HCT116 (cell line): ENCODE results near the gene AHNAK. TPM values are rescaled to one million over a fixed set of nuclear protein-coding genes. Genes with fewer than 3 reads are reported as not detected.
"Not testable (repeated sequence)": the region's sequence is repeated elsewhere in the genome, so short reads cannot be mapped to it uniquely, and the experiment has no call there.

Experiments
- ATAC-seq: fragments of 200-7000 bp; cut with Tn5 transposase; 2 replicates; pipeline ENCODE4 v1.9.1; 2020; ENCODE audit warnings: mild to moderate bottlenecking, moderate library complexity
- BruUV-seq: library from RNA; stranded (reverse); fragments of 400-500 nt; replicated peaks from 2 replicates; lab custom pipeline; 2021; lab: Mats Ljungman, UMichigan
- CTCF ChIA-PET: fragments of 300-600 bp; sonication (Branson Sonifier 250); formaldehyde crosslinking; loops from one replicate; lab custom pipeline; 2021; ENCODE audit warnings: antibody characterized with exemption; lab: Charles Lee
- POLR2A ChIA-PET: fragments of 300-600, 350-600 bp; sonication (Branson Sonifier 250); formaldehyde crosslinking; loops from one replicate; lab custom pipeline; 2021; ENCODE audit warnings: antibody characterized with exemption; lab: Charles Lee
- RAD21 ChIA-PET, 2 experiments: fragments of 300-600 bp; sonication (Branson Sonifier 250); formaldehyde crosslinking; loops; one replicate each; lab custom pipeline; 2023; ENCODE audit warnings: low total read pairs in 2 of 2; ENCODE audit not compliant: uncharacterized antibody in 2 of 2, unreplicated experiment in 2 of 2, low non-redundant PET in 1 of 2; lab: Charles Lee
- DNase-seq: peaks from one replicate; pipeline ENCODE4 v3.0.0-alpha.2; 2010; ENCODE audit warnings: low read depth, low spot score
- H2AFZ ChIP-seq: fragments of 200-600 bp; shearing (Covaris generic), sonication (generic); 2 replicates; pipeline ENCODE4 v1.6.1; 2017; ENCODE audit warnings: low read depth, mixed run types, mixed read lengths, antibody characterized with exemption, low read length; ENCODE audit not compliant: poor library complexity, severe bottlenecking
- H3K27ac ChIP-seq: 2 replicates; pipeline ENCODE4 v1.5.1; 2012; ENCODE audit warnings: low read depth, low read length
- H3K27me3 ChIP-seq: fragments of 200-600 bp; sonication (generic); 2 replicates; pipeline ENCODE4 v1.6.1; 2016; ENCODE audit warnings: mixed run types, low read length, mixed read lengths; ENCODE audit not compliant: insufficient read depth
- H3K36me3 ChIP-seq, 2 experiments: fragments of 200-500 bp in 1 of 2; fragments of 200-600 bp in 1 of 2; sonication (Bioruptor generic) in 1 of 2; sonication (generic) in 1 of 2; 2 replicates each; pipeline versions ENCODE4 v1.5.1 to v1.6.1; 2014 to 2016; ENCODE audit warnings: low read length in 2 of 2, inconsistent platforms in 1 of 2, mixed read lengths in 1 of 2, mixed run types in 1 of 2; ENCODE audit not compliant: insufficient read depth in 2 of 2, control insufficient read depth in 1 of 2
- H3K4me1 ChIP-seq, 2 experiments: fragments of 200-600 bp in 1 of 2; sonication (generic) in 1 of 2; 2 replicates each; pipeline versions ENCODE4 v1.5.1 to v1.6.1; 2012 to 2017; ENCODE audit warnings: low read length in 2 of 2, inconsistent platforms in 1 of 2, mild to moderate bottlenecking in 1 of 2, mixed read lengths in 1 of 2, mixed run types in 1 of 2, moderate library complexity in 1 of 2; ENCODE audit not compliant: insufficient read depth in 2 of 2, control insufficient read depth in 1 of 2
- H3K4me2 ChIP-seq: fragments of 200-600 bp; sonication (generic); 2 replicates; pipeline ENCODE4 v1.6.1; 2017; ENCODE audit warnings: mixed run types, low read length, mixed read lengths
- H3K4me3 ChIP-seq, 2 experiments: fragments of 200-600 bp in 1 of 2; sonication (generic) in 1 of 2; replicated peaks in 1 of 2; 2 replicates each; pipeline ENCODE4 v1.5.1; 2011 to 2016; ENCODE audit warnings: low read length in 2 of 2, control low read depth in 1 of 2, low read depth in 1 of 2, mild to moderate bottlenecking in 1 of 2, mixed read lengths in 1 of 2, mixed run types in 1 of 2
- H3K79me2 ChIP-seq: fragments of 200-600 bp; sonication (generic); 2 replicates; pipeline ENCODE4 v1.6.1; 2017; ENCODE audit warnings: mild to moderate bottlenecking, mixed run types, low read length, moderate library complexity, mixed read lengths; ENCODE audit not compliant: insufficient read depth
- H3K9ac ChIP-seq: fragments of 200-600 bp; sonication (generic); 2 replicates; pipeline ENCODE4 v1.6.1; 2016; ENCODE audit warnings: low read length, mixed read lengths
- H3K9me2 ChIP-seq: fragments of 200-600 bp; sonication (generic), shearing (Covaris generic); 2 replicates; pipeline ENCODE4 v1.6.1; 2017; ENCODE audit warnings: mixed run types, mild to moderate bottlenecking, moderate library complexity; ENCODE audit not compliant: insufficient read depth
- H3K9me3 ChIP-seq, 2 experiments: fragments of 200-500 bp in 1 of 2; fragments of 200-600 bp in 1 of 2; sonication (Bioruptor generic) in 1 of 2; sonication (generic) in 1 of 2; 2 replicates each; pipeline ENCODE4 v1.6.1; 2014 to 2017; ENCODE audit warnings: low read length in 2 of 2, mixed read lengths in 2 of 2, inconsistent platforms in 1 of 2, low read depth in 1 of 2, mild to moderate bottlenecking in 1 of 2, mixed run types in 1 of 2, moderate library complexity in 1 of 2; ENCODE audit not compliant: control insufficient read depth in 1 of 2, insufficient read depth in 1 of 2
- H4K20me1 ChIP-seq: fragments of 200-600 bp; sonication (generic), shearing (Covaris generic); 2 replicates; pipeline ENCODE4 v1.6.1; 2017; ENCODE audit warnings: mixed run types, mild to moderate bottlenecking, moderate library complexity; ENCODE audit not compliant: insufficient read depth
- CEBPB ChIP-seq: IDR thresholded peaks from 2 replicates; pipeline ENCODE4 v1.6.1; 2012; ENCODE audit warnings: low read depth
- FOSL1 ChIP-seq: IDR thresholded peaks from 2 replicates; pipeline ENCODE4 v1.6.1; 2012; ENCODE audit warnings: low read depth
- JUND ChIP-seq: IDR thresholded peaks from 2 replicates; pipeline ENCODE4 v1.6.1; 2012
- MAX ChIP-seq: IDR thresholded peaks from 2 replicates; pipeline ENCODE4 v1.6.1; 2012
- POLR2A ChIP-seq: IDR thresholded peaks from 2 replicates; pipeline ENCODE4 v1.7.0; 2011; ENCODE audit warnings: borderline replicate concordance; ENCODE audit not compliant: insufficient read depth, insufficient read length; ENCODE audit errors: extremely low read depth
- POLR2AphosphoS5 ChIP-seq: IDR thresholded peaks from 2 replicates; pipeline ENCODE4 v1.6.1; 2011; ENCODE audit warnings: mild to moderate bottlenecking, low read depth, low read length, moderate library complexity
- REST ChIP-seq: IDR thresholded peaks from 2 replicates; pipeline ENCODE4 v1.6.1; 2012; ENCODE audit warnings: low read depth
- SIN3A ChIP-seq: IDR thresholded peaks from 2 replicates; pipeline ENCODE4 v1.6.1; 2012; ENCODE audit warnings: low read depth
- SP1 ChIP-seq: IDR thresholded peaks from 2 replicates; pipeline ENCODE4 v1.6.1; 2012; ENCODE audit warnings: low read depth
- SRF ChIP-seq: IDR thresholded peaks from 2 replicates; pipeline ENCODE4 v1.6.1; 2012; ENCODE audit warnings: low read depth
- ZFX ChIP-seq: fragments of 450-650 bp; IDR thresholded peaks from 2 replicates; pipeline ENCODE4 v1.6.1; 2017
- ZNF274 ChIP-seq: fragments of 200-500 bp; sonication (Bioruptor generic); IDR thresholded peaks from 2 replicates; pipeline ENCODE4 v1.6.1; 2014; ENCODE audit warnings: mild to moderate bottlenecking, low read depth, low read length, inconsistent platforms
- intact Hi-C: fragments of 100-400 bp; cut with micrococcal nuclease; formaldehyde crosslinking; loops from 2 replicates; pipeline ENCODE4 v1.10.0; 2022
- total RNA-seq: library from RNA; stranded (reverse); gene quantifications from one replicate; pipeline ENCODE4 v1.2.1, GENCODE V29; 2021; ENCODE audit not compliant: unreplicated experiment
- TF ChIP-seq, protein P1 (sequence below): IDR thresholded peaks from 2 replicates; pipeline ENCODE4 v1.6.1; 2012

The AHNAK gene
- total RNA-seq, 1 experiment from 2014 or later, result 239 TPM

DNA sequence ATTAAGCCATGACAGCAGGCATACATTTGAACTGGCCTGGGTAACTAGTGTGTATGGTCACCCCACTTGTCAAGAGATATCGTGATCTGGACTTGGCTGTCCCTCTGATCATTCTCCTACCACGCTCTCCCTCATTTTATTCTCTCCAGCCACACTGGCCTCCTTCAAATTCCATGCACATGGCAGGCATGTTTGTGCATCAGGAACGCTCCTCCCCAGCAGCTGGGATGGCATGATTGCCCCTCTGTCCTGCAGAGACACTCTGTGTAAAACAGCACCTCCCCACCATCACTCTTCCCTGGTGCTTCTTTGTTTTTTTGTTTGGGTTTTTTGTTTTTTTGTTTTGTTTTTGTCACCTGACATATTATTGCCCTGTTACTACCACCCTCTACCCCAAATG lies 159.2 kb downstream of the AHNAK start:
- ATAC-seq, result no peak
- Histone ChIP-seq H3K4me3 (no peak overlapping the region), H3K27me3 (no peaks in the 10 kb centered on the region), H3K9me3 (no peaks in the 10 kb centered on the region), H3K27ac (no peak overlapping the region), H3K9ac (no peak overlapping the region), H3K36me3 (no peaks in the 10 kb centered on the region), H3K79me2 (no peaks in the 10 kb centered on the region), H2AFZ (no peak overlapping the region), H4K20me1 (no peaks in the 10 kb centered on the region), H3K4me1 (no peaks in the 10 kb centered on the region), H3K9me2 (no peaks in the 10 kb centered on the region)
- intact Hi-C loops, result no loop called here
- DNase-seq, result no peak
- CTCF ChIA-PET, result no interaction called here
- POLR2A ChIA-PET, result no interaction called here
- BruUV-seq, result no TSS peak
- RAD21 ChIA-PET, result no interaction called here
- TF ChIP-seq JUND (no peak), MAX (no peak), REST (no peak), SP1 (no peak), CEBPB (no peak), FOSL1 (no peak), SRF (no peak), ZNF274 (no peak), ZFX (no peak), SIN3A (no peak), POLR2A (no peak), POLR2AphosphoS5 (no peak)
- TF ChIP-seq, protein P1, sequence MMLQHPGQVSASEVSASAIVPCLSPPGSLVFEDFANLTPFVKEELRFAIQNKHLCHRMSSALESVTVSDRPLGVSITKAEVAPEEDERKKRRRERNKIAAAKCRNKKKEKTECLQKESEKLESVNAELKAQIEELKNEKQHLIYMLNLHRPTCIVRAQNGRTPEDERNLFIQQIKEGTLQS, result no peak
- TF ChIP-seq, all 23 proteins: peak for 0
- no peak overlapping the region for H3K4me2 ChIP-seq

GRCh38 chr11:62386083-62386482 lies 160.5 kb downstream of the AHNAK start:
- H3K36me3 ChIP-seq, H3K9ac ChIP-seq, H4K20me1 ChIP-seq, H3K27me3 ChIP-seq, DNase-seq, ATAC-seq, H3K79me2 ChIP-seq, BruUV-seq, H2AFZ ChIP-seq, H3K9me3 ChIP-seq, H3K4me1 ChIP-seq, intact Hi-C loops, H3K27ac ChIP-seq, RAD21 ChIA-PET, H3K9me2 ChIP-seq, H3K4me2 ChIP-seq, H3K4me3 ChIP-seq, POLR2A ChIA-PET: not testable (repeated sequence)
- CTCF ChIA-PET, result interaction anchor here (0.9 kb wide), 1 partner anchor 10 kb away, joined by 3 read pairs; no protein-coding TSS in a partner anchor
